Activated naive CD4-positive, alpha-beta T cell treated with anti-CD3 and anti-CD28 coated beads, Interleukin-2, amount 50 U/mL, for 72 hours (primary cell): Measurements from ENCODE around the gene ANKRD22. TPM values are rescaled to one million over a fixed set of nuclear protein-coding genes. Genes with fewer than 3 reads are reported as not detected.
A peak's percentile ranks its signal among the peaks of the same experiment; 100 is the strongest.
"Not testable (repeated sequence)": the region's sequence is repeated elsewhere in the genome, so short reads cannot be mapped to it uniquely, and the experiment has no call there.

Source experiments
- ATAC-seq, 2 donors: fragments of 150-1000 bp; cut with Tn5 transposase; 2 replicates each; pipeline ENCODE4 v1.10.0; 2021; ENCODE audit warnings: mild to moderate bottlenecking in 2 of 2, moderate library complexity in 2 of 2
- DNase-seq, 2 donors: peaks; one replicate each; pipeline ENCODE4 v3.0.0; 2021 to 2022; ENCODE audit warnings: low spot score in 2 of 2
- H3K27ac Mint-ChIP-seq, 2 donors: one replicate each; pipeline ENCODE4 v1.8.0; 2022; ENCODE audit warnings: mild to moderate bottlenecking in 2 of 2, mixed read lengths in 2 of 2
- H3K36me3 Mint-ChIP-seq, 2 donors: one replicate each; pipeline ENCODE4 v1.8.0; 2022; ENCODE audit warnings: mixed read lengths in 2 of 2
- H3K9me3 Mint-ChIP-seq, 2 donors: one replicate each; pipeline ENCODE4 v1.8.0; 2022; ENCODE audit warnings: mixed read lengths in 2 of 2
- total RNA-seq, 2 donors: library from RNA; stranded (reverse); gene quantifications; one replicate each; pipeline ENCODE4 v1.2.3, GENCODE V29; 2022

ANKRD22 gene
- total RNA-seq, 2 donors from 2014 or later = 0.18 to 0.78 TPM

- DNase-seq = no peak
- ATAC-seq = no peak
- no peak overlapping the region for H3K27ac Mint-ChIP-seq
- H3K9me3 Mint-ChIP-seq = no peaks in the 10 kb centered on the region
- no peaks in the 10 kb centered on the region for H3K36me3 Mint-ChIP-seq
Observed at GRCh38 chr10:88853155-88853881, 1.7 kb upstream of the ANKRD22 start.

- ATAC-seq (no peak), DNase-seq (no peak)
- no peaks in the 10 kb centered on the region for H3K9me3 Mint-ChIP-seq
- no peaks in the 10 kb centered on the region for H3K36me3 Mint-ChIP-seq
- no peak overlapping the region for H3K27ac Mint-ChIP-seq
Observed at GRCh38 chr10:88852327-88852726, 683 bp upstream of the ANKRD22 start.

DNA sequence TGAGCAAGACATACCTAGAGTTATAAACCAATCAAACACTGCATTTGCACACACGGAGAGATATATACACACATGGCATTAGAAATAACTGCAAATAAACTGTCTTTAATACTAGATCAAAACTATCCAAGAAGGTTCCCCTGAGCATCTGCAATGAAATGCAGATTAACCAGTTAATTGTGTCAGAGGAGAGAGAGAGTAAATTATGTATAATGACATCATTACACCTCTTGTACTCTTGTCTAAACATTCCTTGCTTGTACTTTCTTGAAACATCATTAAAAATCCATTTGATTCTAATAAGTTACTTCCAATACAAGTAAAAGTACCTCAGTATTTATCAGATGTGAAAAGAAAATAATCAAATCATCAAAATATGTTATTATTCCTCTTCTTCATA is 932 bp downstream of the ANKRD22 start:
- DNase-seq (no peak), ATAC-seq (no peak)
- no peaks in the 10 kb centered on the region for H3K9me3 Mint-ChIP-seq
- no peaks in the 10 kb centered on the region for H3K36me3 Mint-ChIP-seq
- no peak overlapping the region for H3K27ac Mint-ChIP-seq

DNA sequence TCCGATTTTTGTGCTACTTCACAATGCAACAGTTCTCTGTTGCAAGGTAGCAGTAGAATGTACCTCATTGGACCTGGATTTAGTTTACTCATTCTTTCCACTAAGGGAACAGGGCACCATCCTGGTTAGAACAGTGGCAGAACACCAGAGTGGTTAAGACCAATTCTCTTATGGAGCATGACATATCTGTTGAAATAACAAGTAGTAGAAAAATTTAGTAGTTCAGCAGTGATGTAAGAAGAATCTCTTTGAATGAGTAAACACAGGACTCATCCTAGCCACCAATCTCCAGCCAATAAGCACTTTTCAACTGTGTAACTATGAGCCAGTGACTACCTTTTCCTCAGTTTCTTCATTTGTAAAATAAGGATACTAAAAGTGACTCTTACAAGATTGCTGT is 2.4 kb downstream of the ANKRD22 start:
- no peaks in the 10 kb centered on the region for H3K36me3 Mint-ChIP-seq
- DNase-seq = no peak
- no peaks in the 10 kb centered on the region for H3K9me3 Mint-ChIP-seq
- H3K27ac Mint-ChIP-seq = peak overlapping the region; percentile 60 to 93
- peak; percentile 73 to 91 for ATAC-seq

GRCh38 chr10:88848499-88848898 is 3.1 kb downstream of the ANKRD22 start:
- ATAC-seq = peak; percentile 83 to 88
- DNase-seq = no peak
- Mint-ChIP-seq H3K36me3 (no peaks in the 10 kb centered on the region), H3K27ac (peak overlapping the region; percentile 60 to 93), H3K9me3 (no peaks in the 10 kb centered on the region)

- ATAC-seq = no peak
- no peak for DNase-seq
- no peaks in the 10 kb centered on the region for H3K9me3 Mint-ChIP-seq
Observed at GRCh38 chr10:88843171-88843570, 8.5 kb downstream of the ANKRD22 start.

DNA sequence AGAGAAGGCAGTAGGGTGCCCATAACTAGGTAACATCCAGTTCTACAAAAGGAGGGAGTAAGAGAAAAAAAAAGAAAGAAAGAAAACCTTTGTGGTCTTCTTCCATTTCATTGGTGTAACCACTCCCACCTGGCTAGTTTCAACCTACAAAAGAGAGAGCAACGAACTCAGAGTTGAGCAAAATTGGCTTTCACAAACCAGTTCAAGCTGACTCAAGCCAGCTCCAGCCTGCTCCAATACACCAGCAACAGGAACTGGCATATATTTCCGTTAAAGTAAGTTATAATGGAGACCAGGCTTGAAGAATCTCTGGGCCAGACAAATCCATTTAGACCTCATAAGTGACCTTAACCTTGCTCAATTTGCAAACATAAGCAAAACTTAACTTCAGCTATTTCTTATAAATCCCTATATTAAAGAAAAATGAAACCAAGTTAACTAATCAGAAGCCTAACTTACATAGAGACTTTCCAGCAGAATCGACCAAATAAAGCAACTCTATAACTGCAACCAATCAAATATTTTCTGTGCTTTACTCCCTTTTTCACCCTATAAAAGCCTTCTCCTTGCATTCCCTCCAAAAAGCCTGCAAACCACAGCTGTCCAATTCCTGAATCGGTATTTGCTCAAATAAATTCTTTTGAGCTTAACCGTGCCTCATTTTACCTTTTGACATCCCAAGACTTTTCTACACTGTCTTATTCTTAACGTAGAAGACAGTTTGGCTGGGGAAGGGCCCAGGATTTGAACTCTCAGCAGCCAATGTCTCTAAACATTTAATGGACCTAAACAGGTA is 10.1 kb downstream of the ANKRD22 start:
- DNase-seq = no peak
- no peak overlapping the region for H3K27ac Mint-ChIP-seq
- no peaks in the 10 kb centered on the region for H3K9me3 Mint-ChIP-seq
- H3K36me3 Mint-ChIP-seq = no peaks in the 10 kb centered on the region
- peak in 1 of 2 donors; percentile 63 for ATAC-seq

More at GRCh38 chr10:88843171-88843570, 8.5 kb downstream of the ANKRD22 start:
- no peak overlapping the region for H3K27ac Mint-ChIP-seq
- H3K36me3 Mint-ChIP-seq = no peaks in the 10 kb centered on the region

GRCh38 chr10:88840881-88841280 is 10.8 kb downstream of the ANKRD22 start:
- ATAC-seq = no peak
- H3K27ac Mint-ChIP-seq = no peak overlapping the region

DNA sequence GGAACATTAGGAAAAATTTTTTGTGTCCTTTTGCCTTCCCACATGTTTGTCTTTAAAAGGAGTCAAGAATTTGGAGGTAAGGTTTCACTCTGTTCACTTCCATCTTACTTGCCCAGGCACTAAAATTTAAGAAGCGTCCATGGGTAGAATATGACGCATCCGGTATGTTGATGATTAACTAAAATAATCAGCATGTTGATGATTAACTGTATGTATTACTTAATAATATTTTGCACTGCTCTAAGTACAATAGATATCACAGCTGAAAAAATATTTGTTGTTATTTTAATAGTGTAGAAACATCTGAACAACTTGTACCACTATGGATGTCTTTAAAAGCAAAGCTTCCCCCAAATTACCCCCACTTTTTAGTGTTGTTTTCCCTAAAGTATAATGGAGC is 11.5 kb downstream of the ANKRD22 start:
- Mint-ChIP-seq H3K9me3 (no peaks in the 10 kb centered on the region), H3K36me3 (no peaks in the 10 kb centered on the region), H3K27ac (no peak overlapping the region)
- DNase-seq (no peak), ATAC-seq (no peak)

More at GRCh38 chr10:88840881-88841280, 10.8 kb downstream of the ANKRD22 start:
- DNase-seq = no peak
- Mint-ChIP-seq H3K9me3 (no peaks in the 10 kb centered on the region), H3K36me3 (no peaks in the 10 kb centered on the region)

DNA sequence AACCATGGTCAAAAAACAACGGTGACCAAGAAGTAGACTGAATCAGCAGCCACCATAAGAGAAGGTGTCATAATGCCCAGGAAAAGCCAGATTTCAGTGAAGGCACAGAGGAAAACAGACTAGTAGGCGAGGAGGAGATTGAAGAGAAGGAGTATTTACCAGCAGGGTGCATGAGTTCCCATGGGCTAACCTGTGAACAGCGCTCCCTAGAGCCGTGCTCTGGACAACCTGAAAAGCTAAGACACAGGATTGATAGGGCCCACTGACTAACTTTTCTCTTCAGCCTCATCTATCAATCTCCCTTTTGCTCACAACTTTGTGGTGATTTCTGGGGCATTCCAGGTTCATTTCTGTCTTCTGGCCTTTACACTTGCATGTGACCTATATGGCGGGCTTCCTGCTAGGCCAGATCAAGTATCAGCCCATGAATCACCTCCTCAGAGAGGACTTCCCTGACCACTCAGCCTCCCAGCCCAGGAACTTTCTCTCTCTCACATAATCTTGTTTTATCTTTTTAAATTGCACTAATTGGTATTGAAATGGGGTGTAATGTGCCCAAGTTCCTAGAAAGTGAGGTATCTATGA is 12.8 kb downstream of the ANKRD22 start:
- DNase-seq (no peak), ATAC-seq (peak in 1 of 2 donors; percentile 60)
- Mint-ChIP-seq H3K36me3 (no peaks in the 10 kb centered on the region), H3K9me3 (no peaks in the 10 kb centered on the region), H3K27ac (no peak overlapping the region)

GRCh38 chr10:88837632-88838031 is 14.0 kb downstream of the ANKRD22 start:
- not testable (repeated sequence) for H3K27ac Mint-ChIP-seq, H3K9me3 Mint-ChIP-seq, DNase-seq, H3K36me3 Mint-ChIP-seq, ATAC-seq

GRCh38 chr10:88835910-88836221 is 15.8 kb downstream of the ANKRD22 start:
- DNase-seq = no peak
- no peaks in the 10 kb centered on the region for H3K36me3 Mint-ChIP-seq
- no peaks in the 10 kb centered on the region for H3K9me3 Mint-ChIP-seq
- H3K27ac Mint-ChIP-seq = no peak overlapping the region
- peak; percentile 7 for ATAC-seq

GRCh38 chr10:88835096-88835909 is 16.3 kb downstream of the ANKRD22 start:
- ATAC-seq = peak; percentile 85 to 89
- H3K9me3 Mint-ChIP-seq = no peaks in the 10 kb centered on the region

GRCh38 chr10:88833723-88834122 is 17.9 kb downstream of the ANKRD22 start:
- no peaks in the 10 kb centered on the region for H3K36me3 Mint-ChIP-seq
- ATAC-seq (no peak), DNase-seq (no peak)
- no peaks in the 10 kb centered on the region for H3K9me3 Mint-ChIP-seq
- no peak overlapping the region for H3K27ac Mint-ChIP-seq

More at GRCh38 chr10:88835096-88835909, 16.3 kb downstream of the ANKRD22 start:
- peak; percentile 80 to 85 for DNase-seq
- no peak overlapping the region for H3K27ac Mint-ChIP-seq
- H3K36me3 Mint-ChIP-seq = no peaks in the 10 kb centered on the region

DNA sequence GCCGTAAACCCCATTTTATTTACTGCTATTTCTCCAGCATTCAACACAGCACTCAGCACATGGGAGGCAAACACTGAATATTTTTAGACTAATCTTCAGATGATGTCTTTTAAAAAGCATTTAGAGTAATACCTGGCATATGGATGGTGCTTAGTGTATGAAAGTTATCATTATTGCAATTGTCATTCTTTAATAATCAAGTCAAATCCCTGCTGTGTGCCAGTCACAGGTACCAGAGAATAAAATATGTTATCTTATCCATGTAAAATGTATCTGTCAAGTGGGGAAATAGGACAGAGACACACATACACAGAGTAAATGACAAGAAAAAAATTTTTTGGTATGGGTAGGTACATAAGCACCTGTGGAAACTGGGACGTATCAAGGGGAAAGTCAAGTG is 18.5 kb downstream of the ANKRD22 start:
- Mint-ChIP-seq H3K27ac (no peak overlapping the region), H3K36me3 (no peaks in the 10 kb centered on the region), H3K9me3 (no peaks in the 10 kb centered on the region)
- DNase-seq = no peak
- ATAC-seq = no peak

DNA sequence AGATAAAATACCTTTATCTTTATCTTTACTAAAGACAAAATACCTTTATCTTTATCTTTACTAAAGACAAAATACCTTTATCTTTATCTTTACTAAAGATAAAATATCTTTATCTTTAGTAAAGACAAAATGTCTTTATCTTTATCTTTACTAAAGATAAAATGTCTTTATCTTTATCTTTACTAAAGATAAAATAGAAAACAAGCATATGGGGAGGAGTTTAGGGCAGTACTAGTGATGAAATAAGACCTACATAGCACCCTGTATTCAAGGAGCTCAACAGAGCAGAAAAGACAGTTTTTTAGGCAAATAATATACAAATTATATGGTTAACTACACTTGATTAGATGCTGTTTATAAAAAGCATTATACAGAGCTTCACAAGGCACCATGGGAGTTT is 19.3 kb downstream of the ANKRD22 start:
- H3K9me3 Mint-ChIP-seq = no peaks in the 10 kb centered on the region
- no peak for DNase-seq
- H3K27ac Mint-ChIP-seq = no peak overlapping the region

GRCh38 chr10:88831709-88832108 is 19.9 kb downstream of the ANKRD22 start:
- Mint-ChIP-seq H3K27ac (no peak overlapping the region), H3K36me3 (peaks cover 0 to 6% of the 10 kb centered on the region in 2 donors), H3K9me3 (peaks cover under 1 to 1% of the 10 kb centered on the region in 2 donors)
- DNase-seq (peak in 1 of 2 donors; percentile 38), ATAC-seq (peak; percentile 24 to 60)

More for the DNA sequence above, 19.3 kb downstream of the ANKRD22 start:
- H3K36me3 Mint-ChIP-seq = no peaks in the 10 kb centered on the region
- no peak for ATAC-seq
